ENCODE measurements around the gene NDUFAF2. TPM values are rescaled to one million over a fixed set of nuclear protein-coding genes. Genes with fewer than 3 reads are reported as not detected.

NDUFAF2 gene
- total and polyA plus RNA-seq, 2 of the 8 experiments (the other 6 are each of a cell fraction or from before 2014, with no cell fraction given) = 10.7 to 46.5 TPM

- no peak overlapping the region for H2AFZ ChIP-seq (ENCODE audit: low read length)
- no peak overlapping the region for H3K14ac ChIP-seq (ENCODE audit: insufficient read length)
- no peaks in the 10 kb centered on the region for H3K79me1 ChIP-seq (ENCODE audit: low read depth, low read length)
- FAIRE-seq (no peak), DNase-seq (ENCODE audit: low read depth in 1 of 2, low spot score in 2 of 2) (no peak)
- H2BK5ac ChIP-seq (ENCODE audit: low read depth, low read length) = no peak overlapping the region
- no peak overlapping the region for H2BK20ac ChIP-seq (ENCODE audit: low read length)
- H4K20me1 ChIP-seq (replicated peaks in 1 of 2; ENCODE audit: control insufficient read depth in 1 of 2, insufficient read depth in 2 of 2, low read length in 2 of 2) = no peaks in the 10 kb centered on the region
- H3K4me2 ChIP-seq (ENCODE audit: insufficient read depth in 1 of 2, low read depth in 2 of 2, low read length in 2 of 2) = no peak overlapping the region
- H2BK15ac ChIP-seq (ENCODE audit: low read length) = no peak overlapping the region
- H3K27me3 ChIP-seq (replicated peaks in 1 of 4; ENCODE audit: control insufficient read depth in 3 of 4, extremely low read depth in 1 of 4, insufficient read depth in 3 of 4, low read length in 3 of 4) = no peaks in the 10 kb centered on the region
- H3K79me2 ChIP-seq (ENCODE audit: control insufficient read depth in 1 of 2, insufficient read depth in 2 of 2, low read length in 2 of 2) = no peaks in the 10 kb centered on the region
- H3K56ac ChIP-seq (replicated peaks; ENCODE audit: insufficient read length, low read depth, low read length) = no peak overlapping the region
- no peaks in the 10 kb centered on the region for H3K23me2 ChIP-seq (ENCODE audit: low read depth, low read length)
- H4K8ac ChIP-seq (ENCODE audit: extremely low read depth, insufficient read depth, low read length) = no peak overlapping the region
- POLR2A ChIA-PET (ENCODE audit: partially characterized antibody) = no interaction called here
- H3K9me3 ChIP-seq (ENCODE audit: insufficient read depth in 2 of 2, low read depth in 1 of 2, low read length in 1 of 2) = no peaks in the 10 kb centered on the region
- H3K4me1 ChIP-seq (replicated peaks in 1 of 4; ENCODE audit: control insufficient read depth in 3 of 4, insufficient read depth in 4 of 4, low read length in 3 of 4) = no peaks in the 10 kb centered on the region
- no peak overlapping the region for H3K27ac ChIP-seq (ENCODE audit: low read depth, low read length)
- no peak overlapping the region for H2BK12ac ChIP-seq (ENCODE audit: low read depth, low read length)
- no peak overlapping the region for H3K18ac ChIP-seq (ENCODE audit: extremely low read depth, low read length)
- WGBS, 2 experiments (ENCODE audit: extremely low coverage in 1 of 2, insufficient coverage in 1 of 2, insufficient read length in 1 of 2, insufficient replicate concordance in 2 of 2, low coverage in 1 of 2, low lambda C conversion rate in 2 of 2, missing lambda C conversion rate in 1 of 2) = 98% methylated on average over 2 of the region's 2 CpGs; no CpG with 5 or more reads in 1 of the 2 experiments
- H4K5ac ChIP-seq (ENCODE audit: insufficient read length, low read depth, low read length) = no peak overlapping the region
- no peak overlapping the region for H3K4ac ChIP-seq (replicated peaks; ENCODE audit: insufficient read length, low read depth, low read length)
- H2AK5ac ChIP-seq (ENCODE audit: low read depth, low read length) = no peak overlapping the region
- H4K91ac ChIP-seq (replicated peaks; ENCODE audit: insufficient read length, low read length) = no peak overlapping the region
- CTCF ChIA-PET (ENCODE audit: partially characterized antibody) = interaction anchor here (0.6 kb wide), 1 partner anchor 201 kb away, joined by 3 read pairs; no protein-coding TSS in a partner anchor
- no peaks in the 10 kb centered on the region for H3K36me3 ChIP-seq (ENCODE audit: control insufficient read depth in 2 of 4, insufficient read depth in 4 of 4, low read length in 3 of 4)
- H3K23ac ChIP-seq (ENCODE audit: insufficient read length) = no peak overlapping the region
- H2BK120ac ChIP-seq (replicated peaks; ENCODE audit: low read depth, low read length) = no peak overlapping the region
- H3K9ac ChIP-seq (replicated peaks in 1 of 4; ENCODE audit: extremely low read depth in 1 of 4, low read depth in 3 of 4, low read length in 3 of 4) = no peak overlapping the region
- no peak overlapping the region for H3K4me3 ChIP-seq (ENCODE audit: extremely low read depth in 1 of 4, insufficient read depth in 2 of 4, low read depth in 3 of 4, low read length in 4 of 4)
- no peak for TF ChIP-seq POLR2A (IDR thresholded peaks at IDR 0.05; ENCODE audit: control extremely low read depth in 1 of 2, low read depth in 2 of 2, low read length in 2 of 2)
- no peak for TF ChIP-seq POLR2AphosphoS5 (IDR thresholded peaks at IDR 0.05; ENCODE audit: low read depth, low read length)
- no peak for TF ChIP-seq E2F6 (IDR thresholded peaks at IDR 0.05)
- no peak for TF ChIP-seq RAD21 (IDR thresholded peaks at IDR 0.05 in 1 of 2, conservative IDR thresholded peaks at IDR 0.05 in 1 of 2; ENCODE audit: low read depth in 2 of 2, low read length in 2 of 2)
- no peak for TF ChIP-seq TEAD4 (IDR thresholded peaks at IDR 0.05; ENCODE audit: low read depth, low read length)
- TF ChIP-seq NANOG (IDR thresholded peaks at IDR 0.05; ENCODE audit: insufficient read depth, low read depth, low read length, poor library complexity, severe bottlenecking) = no peak
- TF ChIP-seq ATF3 (IDR thresholded peaks at IDR 0.05; ENCODE audit: insufficient read depth, low read depth, low read length) = no peak
These were observed 206.9 kb downstream of the NDUFAF2 start for GRCh38 chr5:61151893-61152292.
